Chondrocyte (in vitro differentiated cells): ENCODE results near the gene NDUFS4. TPM values are rescaled to one million over a fixed set of nuclear protein-coding genes. Genes with fewer than 3 reads are reported as not detected.

Experiments
- DNase-seq: peaks from one replicate; pipeline ENCODE4 v3.0.0; 2021; ENCODE audit warnings: mixed read lengths, low spot score
- H3K27ac Mint-ChIP-seq: one replicate; pipeline ENCODE4 v1.8.0; 2021; ENCODE audit warnings: mild to moderate bottlenecking, moderate library complexity, mixed read lengths; ENCODE audit not compliant: unreplicated experiment
- H3K27me3 Mint-ChIP-seq: 2 replicates; pipeline ENCODE4 v1.8.0; 2021; ENCODE audit warnings: low read depth, mixed read lengths
- H3K36me3 Mint-ChIP-seq: 2 replicates; pipeline ENCODE4 v1.8.0; 2021; ENCODE audit warnings: low read depth, mixed read lengths
- H3K4me1 Mint-ChIP-seq: 2 replicates; pipeline ENCODE4 v1.8.0; 2021; ENCODE audit warnings: low read depth, mild to moderate bottlenecking, mixed read lengths
- H3K4me3 Mint-ChIP-seq: one replicate; pipeline ENCODE4 v1.8.0; 2021; ENCODE audit warnings: mild to moderate bottlenecking, moderate library complexity, mixed read lengths; ENCODE audit not compliant: unreplicated experiment
- H3K9me3 Mint-ChIP-seq: 2 replicates; pipeline ENCODE4 v1.8.0; 2021; ENCODE audit warnings: low read depth, mixed read lengths
- total RNA-seq: library from RNA; stranded (reverse); gene quantifications from 3 replicates; pipeline ENCODE4 v1.2.1, GENCODE V29; 2021
- TF ChIP-seq, protein P1 (sequence below): fragments of 200-600 bp; sonication (generic); IDR thresholded peaks from 2 replicates; pipeline ENCODE4 v1.5.0; 2021; ENCODE audit warnings: antibody characterized with exemption, mild to moderate bottlenecking, moderate library complexity

The NDUFS4 gene
- total RNA-seq, 1 donor from 2014 or later = 66.9 TPM

GRCh38 chr5:53549792-53550191 is 10.6 kb upstream of the NDUFS4 start:
- TF ChIP-seq, protein P1, sequence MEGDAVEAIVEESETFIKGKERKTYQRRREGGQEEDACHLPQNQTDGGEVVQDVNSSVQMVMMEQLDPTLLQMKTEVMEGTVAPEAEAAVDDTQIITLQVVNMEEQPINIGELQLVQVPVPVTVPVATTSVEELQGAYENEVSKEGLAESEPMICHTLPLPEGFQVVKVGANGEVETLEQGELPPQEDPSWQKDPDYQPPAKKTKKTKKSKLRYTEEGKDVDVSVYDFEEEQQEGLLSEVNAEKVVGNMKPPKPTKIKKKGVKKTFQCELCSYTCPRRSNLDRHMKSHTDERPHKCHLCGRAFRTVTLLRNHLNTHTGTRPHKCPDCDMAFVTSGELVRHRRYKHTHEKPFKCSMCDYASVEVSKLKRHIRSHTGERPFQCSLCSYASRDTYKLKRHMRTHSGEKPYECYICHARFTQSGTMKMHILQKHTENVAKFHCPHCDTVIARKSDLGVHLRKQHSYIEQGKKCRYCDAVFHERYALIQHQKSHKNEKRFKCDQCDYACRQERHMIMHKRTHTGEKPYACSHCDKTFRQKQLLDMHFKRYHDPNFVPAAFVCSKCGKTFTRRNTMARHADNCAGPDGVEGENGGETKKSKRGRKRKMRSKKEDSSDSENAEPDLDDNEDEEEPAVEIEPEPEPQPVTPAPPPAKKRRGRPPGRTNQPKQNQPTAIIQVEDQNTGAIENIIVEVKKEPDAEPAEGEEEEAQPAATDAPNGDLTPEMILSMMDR = no peak
- no peak for DNase-seq
- Mint-ChIP-seq H3K36me3 (no peaks in the 10 kb centered on the region), H3K27me3 (peaks cover 10% of the 10 kb centered on the region), H3K27ac (no peak overlapping the region), H3K9me3 (no peaks in the 10 kb centered on the region), H3K4me1 (no peaks in the 10 kb centered on the region), H3K4me3 (no peak overlapping the region)

DNA sequence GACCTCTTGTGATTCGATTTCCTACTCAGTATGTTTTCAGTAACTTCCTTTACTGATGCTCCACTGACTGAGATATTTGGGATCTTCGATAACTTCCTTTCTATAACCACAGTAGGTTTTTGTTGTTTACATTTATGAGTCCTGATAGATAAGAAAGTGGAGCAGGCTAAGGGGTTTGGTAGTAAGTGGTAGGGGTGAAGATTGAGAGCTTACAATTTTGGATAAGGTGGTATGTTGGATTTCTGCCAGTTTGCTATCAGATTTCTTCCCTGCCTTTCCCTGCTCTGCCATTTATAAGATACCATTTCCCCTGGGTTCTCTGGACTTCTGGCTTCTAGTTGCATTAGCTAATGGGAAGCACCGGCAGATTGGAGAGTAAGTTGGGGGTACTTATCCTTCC is 7.9 kb upstream of the NDUFS4 start:
- Mint-ChIP-seq H3K36me3 (no peaks in the 10 kb centered on the region), H3K27me3 (peaks cover 18% of the 10 kb centered on the region), H3K27ac (no peak overlapping the region), H3K4me3 (no peak overlapping the region), H3K4me1 (no peaks in the 10 kb centered on the region), H3K9me3 (no peaks in the 10 kb centered on the region)
- TF ChIP-seq, protein P1 = no peak
- no peak for DNase-seq

DNA sequence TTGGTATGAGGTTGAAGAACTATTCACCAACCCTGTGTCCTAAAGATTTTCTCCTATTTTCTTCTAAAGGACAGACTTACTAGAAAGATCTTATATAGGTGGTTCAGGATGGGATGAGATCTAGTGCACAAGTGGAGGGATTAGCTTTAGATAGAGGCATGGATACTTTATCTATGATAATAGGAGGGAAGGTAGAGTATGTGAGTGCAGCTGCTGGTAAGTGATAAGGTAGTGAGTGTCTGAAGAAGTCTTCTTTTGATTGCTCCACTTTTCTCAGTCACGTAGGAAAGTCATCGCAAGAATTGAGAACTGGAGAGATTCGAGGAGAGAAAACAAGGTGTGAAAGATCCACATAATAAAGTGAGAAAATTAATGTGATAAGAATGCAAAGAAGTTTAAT is 6.0 kb upstream of the NDUFS4 start:
- no peak for DNase-seq
- no peak overlapping the region for H3K4me3 Mint-ChIP-seq
- TF ChIP-seq, protein P1 = no peak
- no peaks in the 10 kb centered on the region for H3K4me1 Mint-ChIP-seq
- no peaks in the 10 kb centered on the region for H3K36me3 Mint-ChIP-seq
- H3K27me3 Mint-ChIP-seq = peaks cover 18% of the 10 kb centered on the region
- H3K27ac Mint-ChIP-seq = no peak overlapping the region
- H3K9me3 Mint-ChIP-seq = peaks cover 9% of the 10 kb centered on the region

GRCh38 chr5:53555160-53555559 is 5.3 kb upstream of the NDUFS4 start:
- H3K27me3 Mint-ChIP-seq = peaks cover 18% of the 10 kb centered on the region
- H3K9me3 Mint-ChIP-seq = peaks cover 9% of the 10 kb centered on the region
- no peak overlapping the region for H3K4me3 Mint-ChIP-seq
- no peak for DNase-seq
- no peak overlapping the region for H3K27ac Mint-ChIP-seq
- TF ChIP-seq, protein P1 = no peak
- peaks cover under 1% of the 10 kb centered on the region for H3K4me1 Mint-ChIP-seq
- no peaks in the 10 kb centered on the region for H3K36me3 Mint-ChIP-seq

DNA sequence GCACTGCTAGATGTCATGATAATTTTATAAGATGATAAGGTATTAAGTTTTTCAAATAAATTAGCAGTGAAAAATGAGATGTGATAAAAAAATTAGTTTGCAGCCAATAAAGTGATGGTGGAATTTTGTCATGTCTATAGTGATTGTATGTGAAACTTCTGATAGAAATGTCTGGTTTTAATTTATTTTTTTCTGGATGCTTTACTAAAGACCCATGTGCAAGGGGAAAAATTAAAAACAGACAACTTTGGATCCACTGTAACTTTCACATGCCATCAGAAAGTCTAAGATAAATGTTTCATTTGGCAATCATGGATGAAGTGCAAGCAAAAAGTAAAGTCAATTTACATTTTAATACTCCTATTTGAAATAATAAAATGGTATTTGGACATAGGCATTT is 4.4 kb upstream of the NDUFS4 start:
- H3K4me1 Mint-ChIP-seq = peaks cover 6% of the 10 kb centered on the region
- peaks cover 18% of the 10 kb centered on the region for H3K27me3 Mint-ChIP-seq
- H3K27ac Mint-ChIP-seq = no peak overlapping the region
- H3K36me3 Mint-ChIP-seq = no peaks in the 10 kb centered on the region
- no peak for DNase-seq
- TF ChIP-seq, protein P1 = no peak
- no peak overlapping the region for H3K4me3 Mint-ChIP-seq
- peaks cover 9% of the 10 kb centered on the region for H3K9me3 Mint-ChIP-seq
